ENCODE measurements around the gene OR4D11.

DNA sequence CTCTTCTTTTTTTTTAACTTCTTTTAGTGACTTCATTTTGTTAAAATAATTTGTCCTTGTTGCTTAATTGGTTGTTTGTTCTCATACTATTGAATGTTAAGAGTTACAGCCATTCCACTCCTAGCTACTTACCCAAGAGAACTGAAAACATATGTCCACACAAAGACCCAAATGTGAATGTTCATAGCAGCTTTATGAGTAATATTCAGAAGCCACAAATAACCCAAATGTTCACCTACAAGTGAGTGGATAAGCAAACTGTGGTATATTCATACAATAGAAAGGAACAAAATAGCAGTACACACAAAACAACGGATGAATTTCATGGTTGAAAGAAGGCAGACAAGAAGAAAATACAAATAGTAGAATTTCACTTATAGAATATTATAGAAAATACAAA lies 1.4 kb upstream of the OR4D11 start:
- TF ChIP-seq, protein P1, sequence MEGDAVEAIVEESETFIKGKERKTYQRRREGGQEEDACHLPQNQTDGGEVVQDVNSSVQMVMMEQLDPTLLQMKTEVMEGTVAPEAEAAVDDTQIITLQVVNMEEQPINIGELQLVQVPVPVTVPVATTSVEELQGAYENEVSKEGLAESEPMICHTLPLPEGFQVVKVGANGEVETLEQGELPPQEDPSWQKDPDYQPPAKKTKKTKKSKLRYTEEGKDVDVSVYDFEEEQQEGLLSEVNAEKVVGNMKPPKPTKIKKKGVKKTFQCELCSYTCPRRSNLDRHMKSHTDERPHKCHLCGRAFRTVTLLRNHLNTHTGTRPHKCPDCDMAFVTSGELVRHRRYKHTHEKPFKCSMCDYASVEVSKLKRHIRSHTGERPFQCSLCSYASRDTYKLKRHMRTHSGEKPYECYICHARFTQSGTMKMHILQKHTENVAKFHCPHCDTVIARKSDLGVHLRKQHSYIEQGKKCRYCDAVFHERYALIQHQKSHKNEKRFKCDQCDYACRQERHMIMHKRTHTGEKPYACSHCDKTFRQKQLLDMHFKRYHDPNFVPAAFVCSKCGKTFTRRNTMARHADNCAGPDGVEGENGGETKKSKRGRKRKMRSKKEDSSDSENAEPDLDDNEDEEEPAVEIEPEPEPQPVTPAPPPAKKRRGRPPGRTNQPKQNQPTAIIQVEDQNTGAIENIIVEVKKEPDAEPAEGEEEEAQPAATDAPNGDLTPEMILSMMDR (IDR thresholded peaks at IDR 0.05): no peak
- TF ChIP-seq POLR2AphosphoS5 (IDR thresholded peaks at IDR 0.05; ENCODE audit: low read depth, low read length) (no peak), SIN3A (IDR thresholded peaks at IDR 0.05; ENCODE audit: borderline replicate concordance, insufficient read depth, low read depth, low read length) (no peak), TCF7L2 (IDR thresholded peaks at IDR 0.05; ENCODE audit: low read depth, low read length) (no peak)
- TF ChIP-seq, protein P2, sequence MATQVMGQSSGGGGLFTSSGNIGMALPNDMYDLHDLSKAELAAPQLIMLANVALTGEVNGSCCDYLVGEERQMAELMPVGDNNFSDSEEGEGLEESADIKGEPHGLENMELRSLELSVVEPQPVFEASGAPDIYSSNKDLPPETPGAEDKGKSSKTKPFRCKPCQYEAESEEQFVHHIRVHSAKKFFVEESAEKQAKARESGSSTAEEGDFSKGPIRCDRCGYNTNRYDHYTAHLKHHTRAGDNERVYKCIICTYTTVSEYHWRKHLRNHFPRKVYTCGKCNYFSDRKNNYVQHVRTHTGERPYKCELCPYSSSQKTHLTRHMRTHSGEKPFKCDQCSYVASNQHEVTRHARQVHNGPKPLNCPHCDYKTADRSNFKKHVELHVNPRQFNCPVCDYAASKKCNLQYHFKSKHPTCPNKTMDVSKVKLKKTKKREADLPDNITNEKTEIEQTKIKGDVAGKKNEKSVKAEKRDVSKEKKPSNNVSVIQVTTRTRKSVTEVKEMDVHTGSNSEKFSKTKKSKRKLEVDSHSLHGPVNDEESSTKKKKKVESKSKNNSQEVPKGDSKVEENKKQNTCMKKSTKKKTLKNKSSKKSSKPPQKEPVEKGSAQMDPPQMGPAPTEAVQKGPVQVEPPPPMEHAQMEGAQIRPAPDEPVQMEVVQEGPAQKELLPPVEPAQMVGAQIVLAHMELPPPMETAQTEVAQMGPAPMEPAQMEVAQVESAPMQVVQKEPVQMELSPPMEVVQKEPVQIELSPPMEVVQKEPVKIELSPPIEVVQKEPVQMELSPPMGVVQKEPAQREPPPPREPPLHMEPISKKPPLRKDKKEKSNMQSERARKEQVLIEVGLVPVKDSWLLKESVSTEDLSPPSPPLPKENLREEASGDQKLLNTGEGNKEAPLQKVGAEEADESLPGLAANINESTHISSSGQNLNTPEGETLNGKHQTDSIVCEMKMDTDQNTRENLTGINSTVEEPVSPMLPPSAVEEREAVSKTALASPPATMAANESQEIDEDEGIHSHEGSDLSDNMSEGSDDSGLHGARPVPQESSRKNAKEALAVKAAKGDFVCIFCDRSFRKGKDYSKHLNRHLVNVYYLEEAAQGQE (IDR thresholded peaks at IDR 0.05; ENCODE audit: insufficient read depth in 1 of 2, low read depth in 2 of 2, low read length in 1 of 2): no peak
